ENCODE results near the gene FN1.

The FN1 gene

DNA sequence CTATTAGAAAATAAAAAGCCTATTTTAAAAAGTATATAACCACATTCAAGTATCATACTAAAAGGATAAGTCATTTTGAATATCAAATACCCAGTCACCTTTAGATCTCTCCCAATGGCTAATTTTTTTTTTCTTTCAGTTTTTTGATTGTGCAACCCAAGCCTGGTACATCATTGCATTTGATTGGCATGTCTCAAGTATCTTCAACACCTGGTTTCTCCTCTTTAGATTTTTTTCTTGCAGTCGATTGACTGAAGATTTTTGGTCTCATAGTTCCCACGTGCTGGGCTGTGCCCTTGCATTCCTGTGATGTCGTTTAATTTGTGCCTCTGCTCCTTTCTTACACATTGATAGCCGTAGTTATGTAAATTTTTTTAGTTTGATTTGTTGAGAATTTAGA is 83.3 kb downstream of the FN1 start:
- Histone ChIP-seq H3K27ac (no peak overlapping the region), H3K36me3 (replicated peaks) (peaks cover 11% of the 10 kb centered on the region), H3K27me3 (replicated peaks) (no peaks in the 10 kb centered on the region), H3K4me3 (ENCODE audit: low read depth, low read length) (no peak overlapping the region)
- in situ Hi-C loops (cut with HindIII; ENCODE audit: low pct_ligation_motif_present, low sequenced_read_pairs), result no loop called here
- no peak for DNase-seq
- TF ChIP-seq, protein P1, sequence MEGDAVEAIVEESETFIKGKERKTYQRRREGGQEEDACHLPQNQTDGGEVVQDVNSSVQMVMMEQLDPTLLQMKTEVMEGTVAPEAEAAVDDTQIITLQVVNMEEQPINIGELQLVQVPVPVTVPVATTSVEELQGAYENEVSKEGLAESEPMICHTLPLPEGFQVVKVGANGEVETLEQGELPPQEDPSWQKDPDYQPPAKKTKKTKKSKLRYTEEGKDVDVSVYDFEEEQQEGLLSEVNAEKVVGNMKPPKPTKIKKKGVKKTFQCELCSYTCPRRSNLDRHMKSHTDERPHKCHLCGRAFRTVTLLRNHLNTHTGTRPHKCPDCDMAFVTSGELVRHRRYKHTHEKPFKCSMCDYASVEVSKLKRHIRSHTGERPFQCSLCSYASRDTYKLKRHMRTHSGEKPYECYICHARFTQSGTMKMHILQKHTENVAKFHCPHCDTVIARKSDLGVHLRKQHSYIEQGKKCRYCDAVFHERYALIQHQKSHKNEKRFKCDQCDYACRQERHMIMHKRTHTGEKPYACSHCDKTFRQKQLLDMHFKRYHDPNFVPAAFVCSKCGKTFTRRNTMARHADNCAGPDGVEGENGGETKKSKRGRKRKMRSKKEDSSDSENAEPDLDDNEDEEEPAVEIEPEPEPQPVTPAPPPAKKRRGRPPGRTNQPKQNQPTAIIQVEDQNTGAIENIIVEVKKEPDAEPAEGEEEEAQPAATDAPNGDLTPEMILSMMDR (IDR thresholded peaks at IDR 0.05; ENCODE audit: low read depth, low read length, missing control alignments), result no peak

DNA sequence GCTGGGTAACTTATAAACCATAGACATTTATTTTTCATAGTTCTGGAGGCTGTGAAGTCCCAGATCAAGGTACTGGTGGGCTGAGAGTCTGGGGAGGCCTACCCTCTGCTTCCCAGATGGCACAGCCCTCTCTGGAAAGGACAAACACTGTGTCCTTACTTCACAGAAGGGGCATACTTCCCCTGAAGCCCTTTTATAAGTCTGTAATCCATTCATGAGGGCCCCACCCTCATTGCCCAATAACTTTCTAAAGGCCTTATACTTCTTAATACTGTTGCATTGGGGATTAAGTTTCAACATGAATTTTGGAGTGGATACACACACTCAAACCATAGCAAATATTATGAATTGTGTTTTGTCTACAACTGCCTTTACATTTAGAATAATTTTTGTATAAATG is 88.0 kb downstream of the FN1 start:
- no peaks in the 10 kb centered on the region for H3K27me3 ChIP-seq (replicated peaks)
- in situ Hi-C loops (cut with HindIII; ENCODE audit: low pct_ligation_motif_present, low sequenced_read_pairs), result no loop called here
- peaks cover 38% of the 10 kb centered on the region for H3K36me3 ChIP-seq (replicated peaks)
- H3K4me3 ChIP-seq (ENCODE audit: low read depth, low read length), result no peak overlapping the region
- TF ChIP-seq, protein P1 (IDR thresholded peaks at IDR 0.05; ENCODE audit: low read depth, low read length, missing control alignments), result no peak
- DNase-seq, result no peak
- H3K27ac ChIP-seq, result no peak overlapping the region

DNA sequence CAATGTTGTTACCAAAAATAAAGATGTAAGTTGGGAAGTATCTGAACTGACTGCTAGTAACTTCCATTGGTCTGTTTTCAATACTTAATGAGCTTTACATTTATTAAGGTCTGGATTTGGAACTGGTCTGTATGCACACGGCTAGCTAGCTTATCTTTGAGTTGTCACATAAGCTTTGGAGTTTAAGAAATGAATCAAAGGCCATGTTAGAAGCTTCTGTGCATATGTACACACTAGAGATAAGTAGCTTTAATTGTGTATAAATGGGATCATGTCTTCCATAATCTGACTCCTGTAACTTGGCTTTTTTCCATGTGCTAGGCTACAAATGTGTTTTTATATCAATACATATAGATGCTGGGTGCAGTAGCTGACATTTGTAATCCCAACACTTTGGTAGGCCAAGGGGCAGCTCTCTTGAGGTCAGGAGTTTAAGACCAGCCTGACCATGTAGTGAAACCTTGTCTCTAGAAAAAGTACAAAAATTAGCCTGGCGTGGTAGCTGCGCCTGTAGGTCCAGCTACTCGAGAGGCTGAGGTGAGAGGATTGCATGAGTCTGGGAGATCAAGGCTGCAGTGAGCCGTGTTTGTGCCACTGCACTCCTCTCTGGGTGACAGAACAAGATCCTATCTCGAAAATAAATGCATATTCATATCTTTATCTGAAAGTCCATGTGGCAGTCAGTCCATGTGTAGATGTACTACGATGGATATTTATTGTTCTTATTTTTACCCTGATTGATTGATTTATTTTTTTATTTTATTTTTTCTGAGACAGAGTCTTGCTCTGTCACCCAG is 96.8 kb downstream of the FN1 start:
- no peaks in the 10 kb centered on the region for H3K27me3 ChIP-seq (replicated peaks)
- peaks cover 59% of the 10 kb centered on the region for H3K36me3 ChIP-seq (replicated peaks)

DNA sequence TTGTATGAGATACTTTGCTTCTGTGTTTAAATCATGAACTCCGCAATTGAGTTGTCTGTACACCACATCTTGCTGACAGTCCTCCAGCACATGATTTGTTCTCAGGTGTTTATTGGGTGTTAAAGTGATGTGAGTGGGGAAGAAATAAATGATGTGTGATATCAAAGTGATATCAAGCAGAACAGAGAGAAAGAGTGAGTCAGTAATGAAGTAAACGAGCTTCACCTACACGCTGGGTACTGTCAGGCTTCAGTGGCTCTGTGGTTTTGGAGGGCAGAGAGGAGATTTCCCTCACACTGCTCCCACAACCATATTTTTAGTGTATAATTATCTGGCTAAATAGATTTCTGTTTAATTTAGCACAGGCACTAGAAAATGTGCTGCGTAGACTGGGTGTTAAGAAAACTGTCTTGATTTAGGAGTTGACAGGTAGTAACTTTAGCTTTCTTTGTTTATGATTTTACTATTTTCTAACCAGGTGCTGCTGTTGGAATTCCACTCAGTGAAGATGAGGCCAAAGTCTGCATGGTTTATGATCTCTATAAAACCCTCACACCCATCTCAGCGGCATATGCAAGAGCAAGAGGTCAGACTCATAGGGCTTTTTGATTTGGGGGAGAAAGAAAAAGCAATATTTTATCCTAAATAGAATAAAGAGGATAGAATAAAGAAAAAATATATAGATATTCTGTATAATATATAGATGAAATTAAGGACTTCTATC is 102.8 kb downstream of the FN1 start:
- no peak for DNase-seq
- in situ Hi-C loops (cut with HindIII; ENCODE audit: low pct_ligation_motif_present, low sequenced_read_pairs), result no loop called here
- Histone ChIP-seq H3K27ac (no peak overlapping the region), H3K36me3 (replicated peaks) (peaks cover 39% of the 10 kb centered on the region), H3K4me3 (ENCODE audit: low read depth, low read length) (no peak overlapping the region), H3K27me3 (replicated peaks) (no peaks in the 10 kb centered on the region)
- TF ChIP-seq, protein P1 (IDR thresholded peaks at IDR 0.05; ENCODE audit: low read depth, low read length, missing control alignments), result no peak

More for the DNA sequence above, 96.8 kb downstream of the FN1 start:
- in situ Hi-C loops (cut with HindIII; ENCODE audit: low pct_ligation_motif_present, low sequenced_read_pairs), result no loop called here
- Histone ChIP-seq H3K27ac (no peak overlapping the region), H3K4me3 (ENCODE audit: low read depth, low read length) (no peak overlapping the region)
- no peak for DNase-seq
- TF ChIP-seq, protein P1 (IDR thresholded peaks at IDR 0.05; ENCODE audit: low read depth, low read length, missing control alignments), result no peak

DNA sequence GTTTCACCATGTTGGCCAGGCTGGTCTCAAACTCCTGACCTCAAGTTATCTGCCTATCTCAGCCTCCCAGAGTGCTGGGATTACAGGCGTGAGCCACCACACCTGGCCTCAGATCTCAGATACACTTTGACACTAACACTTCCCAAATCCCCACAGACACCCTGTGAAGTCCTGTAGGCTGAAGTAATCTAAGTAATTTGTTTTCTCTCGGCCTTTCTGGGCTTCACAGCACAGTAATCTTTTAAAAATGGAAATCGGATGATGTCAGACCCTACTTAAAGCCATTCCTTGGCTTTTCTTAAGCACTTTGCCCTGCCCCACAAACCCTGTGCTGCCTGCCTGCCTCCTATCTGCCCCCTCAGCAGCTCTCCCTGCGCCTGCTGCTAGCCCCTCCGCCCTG is 107.8 kb downstream of the FN1 start:
- DNase-seq, result no peak
- Histone ChIP-seq H3K27ac (no peak overlapping the region), H3K4me3 (ENCODE audit: low read depth, low read length) (no peak overlapping the region), H3K27me3 (replicated peaks) (no peaks in the 10 kb centered on the region), H3K36me3 (replicated peaks) (peaks cover 38% of the 10 kb centered on the region)
- TF ChIP-seq, protein P1 (IDR thresholded peaks at IDR 0.05; ENCODE audit: low read depth, low read length, missing control alignments), result no peak
- in situ Hi-C loops (cut with HindIII; ENCODE audit: low pct_ligation_motif_present, low sequenced_read_pairs), result no loop called here

All from brain microvascular endothelial cell (primary cell).